NCI-H82 (cell line): Measurements from ENCODE around the gene GBE1.

Experiments
- DNase-seq: peaks from one replicate; lab custom pipeline; 2025; lab: John Stamatoyannopoulos, UW

GBE1 gene

DNA sequence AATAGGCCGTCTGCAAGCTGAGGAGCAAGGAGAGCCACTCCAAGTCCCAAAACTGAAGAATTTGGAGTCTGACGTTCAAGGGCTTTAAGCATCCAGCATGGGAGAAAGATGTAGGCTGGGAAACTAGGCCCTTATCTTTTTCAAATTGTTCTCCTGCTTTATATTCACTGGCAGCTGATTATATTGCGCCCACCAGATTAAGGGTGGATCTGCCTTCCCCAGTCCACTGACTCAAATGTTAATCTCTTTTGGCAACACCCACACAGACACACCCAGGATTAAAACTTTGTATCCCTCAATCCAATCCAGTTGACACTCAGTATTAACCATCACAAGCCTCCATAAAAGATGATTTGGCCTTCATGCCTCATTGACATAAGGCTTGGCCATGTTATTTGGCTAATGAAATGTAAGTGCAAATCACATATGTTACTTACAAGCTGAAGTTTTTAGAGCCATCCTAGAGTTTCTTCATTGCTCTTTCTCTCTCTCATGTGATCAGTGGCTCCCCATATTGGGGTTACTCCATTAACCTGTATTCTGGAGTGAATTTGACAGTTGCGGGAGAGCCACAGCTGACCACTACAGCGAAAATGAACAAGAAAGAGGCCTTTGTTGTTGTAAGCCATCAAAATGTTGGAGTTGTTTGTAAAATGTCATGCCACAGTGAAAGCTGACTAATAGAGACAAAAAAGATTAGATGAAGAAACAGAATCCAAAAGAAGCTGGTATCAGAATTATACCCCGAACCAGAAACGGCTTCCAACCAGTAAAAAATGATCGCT lies 61.7 kb downstream of the GBE1 start:
- peak; percentile 51 for DNase-seq

DNA sequence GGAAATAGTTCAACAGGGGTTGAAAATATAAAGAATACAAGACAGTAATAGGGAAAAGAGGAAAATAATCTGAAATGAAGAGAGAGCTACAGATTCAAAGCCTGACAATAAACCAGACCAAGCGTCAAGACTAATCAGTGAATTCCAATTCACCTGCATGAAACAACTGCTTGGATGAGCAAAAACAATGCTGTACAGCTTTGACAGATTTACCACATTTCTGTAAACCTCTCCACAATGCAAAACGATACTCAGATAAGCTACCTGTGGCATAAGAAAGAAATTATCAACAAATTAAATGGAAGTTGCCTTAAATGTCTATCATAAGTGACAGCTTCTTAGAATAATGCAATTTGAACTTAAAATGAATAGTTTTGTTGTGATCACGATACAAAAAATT lies 65.4 kb downstream of the GBE1 start:
- DNase-seq: no peak

DNA sequence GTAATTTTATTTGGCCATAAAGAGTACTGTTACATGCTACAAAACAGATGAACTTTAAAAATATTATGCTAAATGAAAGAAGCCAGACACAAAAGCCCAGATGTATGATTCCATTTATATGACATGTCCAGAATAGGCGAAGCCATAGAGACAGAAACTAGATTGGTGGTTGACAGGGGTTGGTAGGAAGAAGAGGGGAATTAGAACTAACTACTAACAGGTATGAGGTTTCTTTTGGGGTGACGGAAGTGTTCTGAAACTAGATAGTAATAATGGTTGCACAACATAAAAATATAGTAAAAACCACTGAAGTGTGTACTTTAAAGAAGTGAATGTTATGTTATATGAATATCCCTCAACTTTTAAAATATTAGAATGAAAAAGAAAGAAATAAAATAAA lies 66.1 kb downstream of the GBE1 start:
- no peak for DNase-seq

DNA sequence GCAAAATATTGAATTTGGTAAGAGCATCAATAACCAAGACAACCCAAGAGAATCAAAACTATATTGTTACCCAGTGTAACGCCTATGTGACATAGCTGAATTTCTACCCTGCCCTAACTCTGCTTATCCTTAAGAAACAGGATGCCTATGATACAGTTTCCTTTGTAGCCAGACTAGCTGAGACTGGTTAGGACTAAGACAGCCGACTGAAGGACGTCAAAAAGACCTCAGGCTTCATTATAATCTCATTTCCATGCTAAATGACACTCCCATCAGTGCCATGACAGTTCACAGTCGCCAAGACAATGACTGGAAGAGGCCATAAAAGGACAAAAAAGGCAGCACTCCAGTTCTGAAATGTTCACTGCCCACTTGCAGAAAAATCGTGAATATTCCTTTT lies 66.8 kb downstream of the GBE1 start:
- no peak for DNase-seq

DNA sequence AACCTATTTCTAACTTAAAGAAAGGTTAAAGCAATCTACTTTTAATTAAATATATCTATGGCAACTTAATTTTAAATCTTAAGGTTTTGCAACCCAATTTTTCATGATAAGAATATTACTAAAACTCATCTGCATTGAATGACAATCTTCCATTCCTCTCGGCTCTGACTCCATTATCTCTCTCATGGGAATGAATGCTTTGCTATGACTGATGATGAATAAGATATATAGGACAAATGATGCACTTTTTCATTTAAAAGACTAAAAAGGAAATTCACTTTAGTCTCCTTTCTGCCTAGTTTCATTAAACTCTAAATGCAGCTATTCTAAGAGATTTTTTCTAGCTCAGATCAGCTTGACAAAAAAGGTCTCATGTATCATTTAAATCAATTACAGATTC lies 68.7 kb downstream of the GBE1 start:
- no peak for DNase-seq

DNA sequence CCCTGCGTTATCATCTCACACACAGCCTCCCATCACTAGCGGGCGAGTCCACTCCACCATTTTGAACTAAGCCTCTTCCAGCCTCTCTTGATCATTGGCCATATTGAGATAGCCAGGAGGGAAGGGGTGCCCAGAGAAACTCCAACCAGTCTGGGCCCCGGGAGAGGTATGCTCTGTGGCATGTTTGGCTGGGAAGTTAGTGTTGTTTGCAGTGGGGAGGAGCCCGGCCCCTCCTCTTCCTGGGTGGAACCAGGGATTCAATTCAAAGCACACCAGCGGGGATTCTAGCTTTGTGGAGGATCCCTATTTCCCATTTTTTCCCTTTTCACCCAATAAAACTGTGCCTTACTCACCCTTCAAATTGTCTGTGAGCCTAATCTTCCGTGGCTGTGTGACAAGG lies 71.8 kb downstream of the GBE1 start:
- no peak for DNase-seq

DNA sequence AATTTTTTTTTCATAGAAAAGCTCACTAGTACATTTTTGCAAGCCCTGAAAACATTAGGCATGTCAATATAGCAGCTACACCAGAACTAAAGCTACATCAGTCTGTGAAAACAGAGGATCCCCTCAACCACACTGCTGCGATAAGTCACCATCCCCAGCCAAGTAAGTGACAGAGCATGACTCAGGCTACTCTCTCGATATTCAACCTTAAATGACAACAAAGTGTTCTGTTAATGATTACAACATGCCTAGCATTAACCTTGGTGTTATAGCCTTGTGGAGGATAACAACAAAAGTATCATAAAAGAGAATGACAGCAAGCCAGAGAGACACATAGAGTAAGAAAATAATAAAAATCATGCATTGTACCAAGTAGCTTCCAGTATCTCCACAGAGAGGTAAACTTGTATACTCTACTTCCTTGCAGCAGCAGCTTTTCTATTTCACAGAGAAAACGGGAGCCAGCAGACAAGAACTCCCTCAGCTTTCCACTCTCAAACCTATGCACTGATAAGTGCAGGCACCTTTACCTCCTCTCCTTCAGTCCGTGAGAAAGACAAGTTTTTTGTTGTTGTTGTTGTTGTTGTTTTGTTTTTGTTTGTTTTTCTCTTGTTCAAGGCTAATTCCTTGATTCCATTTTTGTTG lies 76.6 kb downstream of the GBE1 start:
- DNase-seq: no peak

DNA sequence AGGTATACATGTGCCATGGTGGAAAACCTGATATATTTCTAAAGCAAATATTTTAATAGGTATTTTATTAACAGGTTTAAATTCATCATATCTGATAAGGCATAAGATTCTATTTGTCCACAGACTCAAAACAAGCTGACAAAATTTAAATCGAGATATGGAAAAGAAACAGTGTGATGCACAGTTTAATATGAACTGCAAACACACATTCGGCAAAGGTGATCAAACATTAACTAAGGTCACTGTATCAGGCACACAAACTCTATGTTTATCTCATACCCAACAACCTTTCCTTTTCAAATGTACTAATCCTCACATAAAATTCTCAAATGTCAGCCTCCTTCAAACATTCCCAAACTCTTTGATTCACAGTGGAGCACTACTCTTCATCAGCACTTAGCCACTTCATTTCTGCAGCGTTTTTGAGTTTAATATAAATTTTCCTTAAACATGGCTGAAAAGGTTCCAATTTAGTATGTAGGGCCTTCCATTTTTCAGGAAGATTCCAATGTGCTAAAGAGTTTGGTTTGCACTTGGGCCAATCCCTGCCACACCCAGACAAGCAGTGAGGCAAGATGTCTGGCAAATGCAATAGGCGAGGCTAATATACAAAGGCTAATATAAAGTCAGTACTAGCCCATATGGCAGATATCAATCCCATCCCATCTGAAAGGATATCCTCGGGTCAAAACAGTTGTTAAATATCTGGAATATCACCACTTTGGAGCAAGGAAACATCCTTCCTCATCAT lies 84.6 kb downstream of the GBE1 start:
- no peak for DNase-seq

DNA sequence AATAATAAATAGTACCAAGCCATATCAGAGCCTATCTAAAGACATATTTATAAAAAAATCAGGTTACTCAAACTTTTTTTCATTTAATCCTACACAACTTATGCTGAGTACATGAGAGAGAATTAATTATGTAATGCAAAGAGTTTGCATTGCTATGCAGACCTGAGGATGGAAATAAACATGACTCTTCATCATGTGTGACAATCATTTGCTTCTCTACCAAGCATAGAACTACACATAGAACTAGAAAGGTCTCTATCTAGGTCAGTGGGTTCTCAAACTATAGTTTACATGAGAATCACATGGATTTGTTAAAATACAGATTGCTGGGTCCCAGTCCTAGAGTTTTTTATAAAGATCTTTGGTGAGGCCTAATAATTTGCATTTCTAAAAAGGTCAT lies 86.8 kb downstream of the GBE1 start:
- no peak for DNase-seq

DNA sequence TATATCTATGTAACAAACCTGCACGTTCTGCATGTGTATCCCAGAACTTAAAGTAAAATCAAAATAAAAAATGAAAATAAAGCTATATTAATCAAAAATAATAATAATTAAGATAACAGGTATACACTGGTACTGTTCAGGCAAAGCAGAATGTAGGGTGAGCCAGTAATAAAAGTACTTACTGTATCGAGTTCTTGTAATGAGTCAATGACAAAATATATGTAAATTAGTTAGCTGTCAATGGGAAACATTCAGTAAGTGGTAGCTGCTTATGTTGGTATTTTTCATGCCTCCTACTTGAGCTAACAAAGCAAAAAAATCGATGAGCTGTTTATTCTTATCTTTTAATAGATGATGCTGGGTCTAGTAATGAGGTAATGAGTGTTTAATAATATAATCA lies 93.2 kb downstream of the GBE1 start:
- no peak for DNase-seq

DNA sequence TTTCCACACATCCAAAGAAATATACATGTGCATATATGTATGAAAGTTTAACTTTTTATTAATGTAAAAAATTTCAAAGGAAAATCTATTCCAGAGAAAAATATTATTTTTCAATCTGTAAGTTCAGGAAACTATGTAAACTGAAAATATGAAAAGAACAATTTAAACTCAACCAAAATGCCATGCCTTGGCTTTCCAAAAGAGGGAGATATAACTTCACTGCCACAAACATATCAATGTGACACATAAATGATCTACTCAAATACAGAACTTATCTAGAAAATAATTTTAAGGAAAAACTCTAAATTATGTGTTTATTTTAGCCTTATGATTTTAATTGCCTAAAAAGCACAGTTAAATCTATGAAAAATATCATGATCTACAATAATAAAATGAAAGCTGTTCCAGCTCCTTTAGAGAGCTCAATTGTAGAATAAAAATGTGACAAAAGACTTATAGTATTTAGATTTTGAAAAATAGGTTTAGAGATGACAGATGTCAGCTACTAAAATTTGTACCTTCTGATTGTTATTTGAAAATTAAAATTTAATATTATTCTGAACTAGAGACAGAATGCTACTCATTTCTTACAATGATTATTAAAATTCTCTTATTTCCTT lies 94.8 kb downstream of the GBE1 start:
- no peak for DNase-seq

DNA sequence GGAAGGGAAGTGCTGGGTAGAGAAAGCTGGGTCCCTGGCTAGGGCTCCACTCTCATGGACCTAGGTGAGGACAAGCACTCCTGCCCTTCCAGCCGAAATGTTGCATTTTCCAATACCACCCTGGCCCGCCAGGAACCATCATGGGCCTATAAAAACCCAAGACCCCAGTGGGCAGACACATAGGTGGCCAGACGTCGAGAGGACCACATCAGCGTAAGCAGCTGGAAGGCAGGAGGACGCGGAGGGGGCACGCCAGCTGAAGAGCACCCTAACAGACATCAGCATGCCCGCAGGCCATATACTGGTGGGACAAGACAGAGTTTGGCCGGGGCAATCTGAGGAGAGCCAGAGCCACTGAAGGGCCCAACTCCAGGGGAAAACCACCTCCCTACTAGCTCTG lies 98.3 kb downstream of the GBE1 start:
- no peak for DNase-seq

DNA sequence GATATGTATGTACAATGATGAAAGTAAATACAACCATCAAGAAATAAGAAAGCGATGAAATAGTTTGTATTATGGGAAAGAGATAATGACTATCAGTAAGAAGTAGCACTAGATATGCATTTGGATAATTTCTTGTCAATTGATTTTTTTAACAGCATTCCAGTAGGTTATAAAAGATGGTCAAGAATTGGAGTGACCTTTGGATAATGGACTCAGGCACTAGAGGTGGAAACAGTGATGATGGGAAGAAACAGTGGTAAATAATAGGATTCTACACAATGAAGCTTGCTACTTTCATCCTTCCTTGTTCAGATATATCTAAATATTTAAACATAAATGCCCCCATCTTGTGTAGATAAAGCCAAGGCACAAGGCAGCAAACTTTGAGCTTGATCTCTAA lies 101.4 kb downstream of the GBE1 start:
- no peak for DNase-seq

DNA sequence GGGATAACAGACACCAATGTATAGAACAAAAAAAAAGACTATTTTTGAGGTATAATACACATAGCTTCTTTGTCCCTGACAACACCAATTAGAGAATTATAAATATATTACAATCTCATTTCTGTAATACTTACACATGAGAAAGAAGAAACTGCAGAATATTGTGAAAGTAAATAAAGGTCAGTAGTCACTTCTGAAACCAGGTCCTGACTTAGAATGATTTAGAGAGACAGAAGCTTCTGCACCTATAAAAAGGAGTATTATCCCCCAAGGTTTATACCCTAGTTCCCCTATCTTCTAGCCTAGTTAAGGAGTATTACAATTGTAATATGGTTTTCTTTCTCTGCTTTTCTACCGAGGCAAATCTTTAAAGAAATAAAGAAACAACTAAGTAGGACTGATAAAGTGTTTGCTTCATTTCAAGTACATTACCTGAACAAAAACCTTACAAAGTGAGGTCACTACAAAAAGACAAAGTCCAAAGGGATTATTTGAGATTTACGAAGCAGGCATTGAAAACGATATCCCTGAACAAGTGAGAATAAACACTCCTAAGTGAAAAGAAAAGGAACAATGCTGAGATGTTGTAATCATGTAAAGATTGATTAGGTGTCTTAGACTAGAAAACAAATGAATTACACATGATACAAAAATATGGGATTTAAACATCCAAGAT lies 103.0 kb downstream of the GBE1 start:
- no peak for DNase-seq

DNA sequence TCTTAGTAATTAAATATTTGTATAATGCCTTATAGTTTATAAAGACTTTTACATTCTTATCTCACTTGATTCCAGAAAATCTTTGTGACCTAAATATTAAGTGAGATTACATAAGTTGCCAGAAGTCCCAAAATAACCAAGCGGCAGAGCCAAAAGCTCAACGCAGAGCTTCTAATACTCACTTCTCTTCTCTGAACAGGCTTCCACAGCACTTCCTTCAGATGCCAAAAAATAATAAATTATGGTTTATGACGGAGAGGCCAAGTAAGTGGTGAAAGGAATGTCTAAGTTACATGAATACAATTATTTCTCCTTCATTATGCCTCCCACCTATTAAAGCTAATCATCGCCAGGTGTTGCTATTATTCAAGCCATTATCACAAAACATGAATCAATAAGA lies 110.3 kb downstream of the GBE1 start:
- DNase-seq: no peak

DNA sequence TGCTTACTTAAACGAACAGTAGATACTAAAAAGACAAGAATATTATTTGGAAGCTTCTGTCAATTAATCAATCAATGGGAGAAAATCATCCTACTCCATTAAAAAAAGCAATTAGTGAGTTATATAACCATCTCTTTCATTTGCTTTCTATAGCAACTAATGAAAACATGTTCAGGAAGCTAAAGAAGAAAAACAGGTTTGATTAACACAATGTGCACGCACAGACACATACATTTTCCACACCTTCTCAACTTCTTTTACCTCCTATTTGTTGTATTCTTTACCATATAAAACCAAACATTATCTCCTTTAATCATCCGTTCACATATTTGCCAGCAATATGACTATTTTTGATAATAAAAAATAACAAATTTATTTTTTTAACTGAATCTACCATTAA lies 111.3 kb downstream of the GBE1 start:
- no peak for DNase-seq

DNA sequence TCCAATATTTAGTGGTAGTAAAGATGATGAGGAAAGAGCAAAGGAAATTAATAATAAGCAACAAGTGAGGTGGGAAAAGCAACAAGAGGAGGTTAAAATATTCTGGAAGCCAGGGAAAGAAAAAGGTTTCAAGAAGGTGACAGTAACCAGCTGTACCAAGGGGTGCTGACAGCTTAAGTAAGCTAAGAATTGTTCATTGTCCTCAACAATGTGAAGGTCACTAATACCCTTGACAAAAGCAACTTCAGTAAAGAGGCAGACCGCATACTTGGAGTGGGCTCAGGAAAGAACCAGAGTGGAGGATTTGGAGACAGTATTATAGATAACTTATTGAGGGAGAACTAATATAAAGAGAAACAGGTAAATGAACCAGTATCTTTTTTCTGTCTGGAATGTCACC lies 116.2 kb downstream of the GBE1 start:
- no peak for DNase-seq

DNA sequence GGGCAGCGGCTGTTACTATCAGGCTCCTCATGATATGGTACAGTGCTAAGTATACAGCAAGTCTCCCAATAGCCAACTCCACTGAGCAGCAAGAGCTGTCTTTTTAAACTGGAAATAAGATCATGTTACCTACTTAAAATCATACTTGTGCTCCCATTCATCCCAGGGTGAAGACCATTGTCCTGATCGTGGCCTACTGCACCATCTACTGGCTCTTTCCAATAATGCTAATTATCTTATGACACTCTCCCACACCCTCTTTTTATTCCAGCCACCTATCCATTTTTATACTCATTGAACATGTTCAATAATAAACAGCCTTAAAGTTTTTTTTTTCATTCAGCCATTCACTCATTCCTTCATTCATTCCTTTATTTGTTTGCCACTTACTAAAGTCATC lies 117.7 kb downstream of the GBE1 start:
- DNase-seq: peak; percentile 58

DNA sequence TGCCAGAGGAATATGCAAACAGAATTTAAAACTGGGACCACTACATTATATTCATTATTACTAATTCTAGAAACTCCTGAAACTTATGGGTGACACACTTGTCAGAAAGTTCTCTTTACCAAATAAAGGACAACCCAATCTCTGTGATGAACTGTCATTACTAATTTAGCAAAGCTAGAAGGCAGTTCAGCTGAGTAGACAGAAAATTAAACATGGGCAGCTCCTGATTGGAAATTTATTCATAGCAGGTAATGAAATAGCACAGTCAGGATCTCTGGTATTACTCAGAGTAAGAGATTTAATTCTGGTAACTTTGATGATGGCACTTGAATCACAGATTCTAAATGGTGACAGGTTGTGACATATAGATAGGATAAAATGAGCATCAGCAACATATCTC lies 123.0 kb downstream of the GBE1 start:
- DNase-seq: no peak

DNA sequence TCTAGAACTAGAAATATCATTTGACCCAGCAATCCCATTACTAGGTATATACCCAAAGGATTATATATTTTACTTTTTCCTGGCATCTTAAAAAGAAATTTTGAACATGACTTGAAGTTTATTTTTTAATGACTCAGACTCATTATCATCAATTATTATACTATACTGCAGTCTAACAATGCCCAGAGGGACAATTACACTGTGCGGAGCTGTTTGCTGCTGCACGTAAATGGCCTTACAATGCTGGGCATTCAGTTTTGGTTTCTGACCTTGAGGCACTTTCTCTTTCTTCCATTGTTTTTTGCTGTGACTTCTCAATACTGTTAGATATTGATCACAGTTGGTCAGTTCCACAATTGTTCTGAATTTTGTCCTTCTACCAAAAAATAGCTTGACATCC lies 128.8 kb downstream of the GBE1 start:
- no peak for DNase-seq

DNA sequence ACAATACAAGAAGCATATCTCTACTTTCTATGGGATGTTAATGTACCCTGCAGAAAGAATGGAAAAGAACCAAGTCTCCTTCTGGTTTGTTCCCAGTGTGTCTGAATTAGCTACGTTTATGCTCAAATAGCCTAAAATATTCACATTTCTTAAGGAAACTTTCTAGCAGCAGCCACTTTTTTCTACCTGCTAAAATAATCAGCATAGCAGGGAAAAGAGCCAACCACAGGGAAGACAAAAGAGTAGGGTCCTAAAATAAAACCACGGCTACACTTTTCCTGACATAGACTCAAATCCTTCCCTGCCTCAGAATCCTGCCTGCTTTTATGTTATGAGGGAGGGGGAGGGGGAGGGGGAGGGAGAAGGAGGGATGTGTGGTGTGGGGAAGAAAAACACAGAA lies 136.7 kb downstream of the GBE1 start:
- no peak for DNase-seq

DNA sequence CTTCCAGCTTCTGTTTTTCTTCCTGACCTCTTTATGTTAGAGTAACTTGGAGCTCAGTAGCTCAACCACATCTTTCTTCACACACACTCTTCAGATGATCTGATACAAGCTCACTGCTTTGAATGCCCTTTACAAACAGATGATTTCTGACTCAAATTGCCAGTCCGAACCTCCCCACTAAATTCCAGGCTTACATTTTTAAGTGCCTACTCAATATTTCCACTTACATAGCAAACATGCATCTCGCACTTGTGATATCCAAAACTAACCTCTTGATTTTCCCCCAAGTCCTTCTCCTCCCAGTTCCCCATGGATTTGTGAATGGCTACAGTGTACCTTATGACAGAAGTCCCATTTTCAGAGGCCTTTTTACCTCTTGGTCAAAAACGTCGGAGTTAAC lies 139.1 kb downstream of the GBE1 start:
- DNase-seq: no peak
